ENCODE measurements around the gene PDXDC1. TPM values are rescaled to one million over a fixed set of nuclear protein-coding genes. Genes with fewer than 3 reads are reported as not detected.

The PDXDC1 gene
- total RNA-seq, 1 experiment from 2014 or later = 94.3 TPM

DNA sequence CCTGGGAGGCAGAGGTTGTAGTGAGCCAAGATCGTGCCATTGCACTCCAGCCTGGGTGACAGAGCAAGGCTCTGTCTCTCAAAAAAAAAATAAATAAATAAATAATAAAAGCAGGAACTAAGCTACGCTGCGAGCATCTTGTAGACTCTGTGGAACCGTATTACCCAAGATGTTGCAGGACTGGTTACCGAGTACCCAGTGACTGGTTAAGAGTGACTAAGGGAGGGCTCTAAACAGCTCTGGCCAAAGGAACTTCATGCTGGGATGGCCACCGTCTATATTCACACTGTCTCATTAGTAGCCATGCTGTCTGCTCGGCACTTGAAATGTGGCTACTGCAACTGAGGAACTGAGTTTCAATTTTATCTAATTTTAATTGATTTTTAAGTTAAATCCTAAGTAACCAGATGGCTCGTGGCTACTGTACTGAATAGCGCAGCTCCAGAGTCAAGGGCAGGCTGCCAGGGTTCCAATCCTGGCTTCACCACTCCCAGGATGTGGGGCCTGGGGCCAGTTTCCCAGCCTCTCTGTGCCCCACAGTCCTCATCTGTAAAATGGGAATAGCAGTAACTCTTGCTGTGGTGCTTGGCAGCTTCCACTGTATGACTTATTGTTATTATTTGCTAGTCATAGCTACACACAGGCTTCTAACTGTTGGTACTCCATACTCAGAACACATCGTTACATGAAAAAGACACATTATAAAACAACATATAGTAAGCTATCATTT, 78.1 kb downstream of the PDXDC1 start:
- H3K36me3 ChIP-seq (ENCODE audit: control insufficient read depth in 1 of 2, insufficient read depth in 2 of 2, low read length in 2 of 2) = no peaks in the 10 kb centered on the region
- peaks cover 0 to 15% of the 10 kb centered on the region in 2 experiments; a peak in 2 of 4 replicates for H3K4me1 ChIP-seq (ENCODE audit: control insufficient read depth in 1 of 2, insufficient read depth in 2 of 2, low read length in 2 of 2)
- BruUV-seq (replicated peaks) = no TSS peak
- no peak overlapping the region for H3K27ac ChIP-seq (ENCODE audit: low read depth, low read length)
- H2AFZ ChIP-seq (ENCODE audit: low read depth, low read length, poor library complexity, severe bottlenecking) = no peak overlapping the region
- RAD21 ChIA-PET (ENCODE audit: low non-redundant PET in 1 of 2, low total read pairs in 2 of 2, uncharacterized antibody in 2 of 2, unreplicated experiment in 2 of 2) = no interaction called here
- H3K27me3 ChIP-seq (ENCODE audit: insufficient read depth, low read length) = no peaks in the 10 kb centered on the region
- ATAC-seq (no peak), DNase-seq (ENCODE audit: low read depth, low spot score) (no peak)
- POLR2A ChIA-PET = no interaction called here
- H3K79me2 ChIP-seq (ENCODE audit: insufficient read depth, low read length) = no peaks in the 10 kb centered on the region; the same call in 1 of the 2 replicates
- TF ChIP-seq EZH2phosphoT487 (IDR thresholded peaks at IDR 0.05; ENCODE audit: borderline replicate concordance) (no peak), CEBPB (IDR thresholded peaks at IDR 0.05; ENCODE audit: low read depth) (no peak), YY1 (IDR thresholded peaks at IDR 0.05; ENCODE audit: extremely low read depth, insufficient replicate concordance, low read depth, low read length) (no peak), RAD21 (IDR thresholded peaks at IDR 0.05; ENCODE audit: low read depth) (no peak), SRF (IDR thresholded peaks at IDR 0.05; ENCODE audit: low read depth) (no peak)
- TF ChIP-seq, protein P1, sequence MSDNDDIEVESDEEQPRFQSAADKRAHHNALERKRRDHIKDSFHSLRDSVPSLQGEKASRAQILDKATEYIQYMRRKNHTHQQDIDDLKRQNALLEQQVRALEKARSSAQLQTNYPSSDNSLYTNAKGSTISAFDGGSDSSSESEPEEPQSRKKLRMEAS (IDR thresholded peaks at IDR 0.05) = no peak
- TF ChIP-seq, protein P2, sequence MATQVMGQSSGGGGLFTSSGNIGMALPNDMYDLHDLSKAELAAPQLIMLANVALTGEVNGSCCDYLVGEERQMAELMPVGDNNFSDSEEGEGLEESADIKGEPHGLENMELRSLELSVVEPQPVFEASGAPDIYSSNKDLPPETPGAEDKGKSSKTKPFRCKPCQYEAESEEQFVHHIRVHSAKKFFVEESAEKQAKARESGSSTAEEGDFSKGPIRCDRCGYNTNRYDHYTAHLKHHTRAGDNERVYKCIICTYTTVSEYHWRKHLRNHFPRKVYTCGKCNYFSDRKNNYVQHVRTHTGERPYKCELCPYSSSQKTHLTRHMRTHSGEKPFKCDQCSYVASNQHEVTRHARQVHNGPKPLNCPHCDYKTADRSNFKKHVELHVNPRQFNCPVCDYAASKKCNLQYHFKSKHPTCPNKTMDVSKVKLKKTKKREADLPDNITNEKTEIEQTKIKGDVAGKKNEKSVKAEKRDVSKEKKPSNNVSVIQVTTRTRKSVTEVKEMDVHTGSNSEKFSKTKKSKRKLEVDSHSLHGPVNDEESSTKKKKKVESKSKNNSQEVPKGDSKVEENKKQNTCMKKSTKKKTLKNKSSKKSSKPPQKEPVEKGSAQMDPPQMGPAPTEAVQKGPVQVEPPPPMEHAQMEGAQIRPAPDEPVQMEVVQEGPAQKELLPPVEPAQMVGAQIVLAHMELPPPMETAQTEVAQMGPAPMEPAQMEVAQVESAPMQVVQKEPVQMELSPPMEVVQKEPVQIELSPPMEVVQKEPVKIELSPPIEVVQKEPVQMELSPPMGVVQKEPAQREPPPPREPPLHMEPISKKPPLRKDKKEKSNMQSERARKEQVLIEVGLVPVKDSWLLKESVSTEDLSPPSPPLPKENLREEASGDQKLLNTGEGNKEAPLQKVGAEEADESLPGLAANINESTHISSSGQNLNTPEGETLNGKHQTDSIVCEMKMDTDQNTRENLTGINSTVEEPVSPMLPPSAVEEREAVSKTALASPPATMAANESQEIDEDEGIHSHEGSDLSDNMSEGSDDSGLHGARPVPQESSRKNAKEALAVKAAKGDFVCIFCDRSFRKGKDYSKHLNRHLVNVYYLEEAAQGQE (IDR thresholded peaks at IDR 0.05; ENCODE audit: low read depth) = no peak
- intact Hi-C loops (cut with micrococcal nuclease) = no loop called here
- no peak overlapping the region for H3K9ac ChIP-seq (ENCODE audit: low read length)
- H3K4me2 ChIP-seq (ENCODE audit: low read length) = no peak overlapping the region
- H4K20me1 ChIP-seq (ENCODE audit: insufficient read depth) = no peaks in the 10 kb centered on the region
- no peak overlapping the region for H3K4me3 ChIP-seq (replicated peaks in 1 of 2; ENCODE audit: low read depth in 1 of 2, low read length in 2 of 2)
- no peaks in the 10 kb centered on the region for H3K9me2 ChIP-seq (ENCODE audit: insufficient read depth)
- H3K9me3 ChIP-seq (ENCODE audit: control insufficient read depth in 1 of 2, insufficient read depth in 1 of 2, low read depth in 1 of 2, low read length in 2 of 2) = no peaks in the 10 kb centered on the region
- CTCF ChIA-PET = no interaction called here
